Measurements from ENCODE around the gene LPIN3. TPM values are rescaled to one million over a fixed set of nuclear protein-coding genes. Genes with fewer than 3 reads are reported as not detected.

LPIN3 gene
- total and polyA plus RNA-seq, 2 experiments from 2014 or later: 18.1 to 22.4 TPM

- H2AFZ ChIP-seq: no peak overlapping the region
- H3K27me3 ChIP-seq: no peaks in the 10 kb centered on the region
- no peak overlapping the region for H3K27ac ChIP-seq
Observed at GRCh38 chr20:41334443-41335421, 5.9 kb upstream of the LPIN3 start.

GRCh38 chr20:41335591-41335990, 5.0 kb upstream of the LPIN3 start:
- peaks cover 5% of the 10 kb centered on the region for H3K4me1 ChIP-seq (ENCODE audit: insufficient read depth)
- H3K9me2 ChIP-seq (replicated peaks; ENCODE audit: insufficient read depth): no peaks in the 10 kb centered on the region
- no peaks in the 10 kb centered on the region for H3K36me3 ChIP-seq (replicated peaks; ENCODE audit: insufficient read depth, low read depth)
- 86% methylated on average over 1 of the region's 1 CpG for WGBS (ENCODE audit: low lambda C conversion rate, missing lambda C conversion rate)
- H4K20me1 ChIP-seq (ENCODE audit: insufficient read depth, poor library complexity, severe bottlenecking): no peaks in the 10 kb centered on the region
- H3K9me3 ChIP-seq (ENCODE audit: low read depth): no peaks in the 10 kb centered on the region
- H3K27me3 ChIP-seq: no peaks in the 10 kb centered on the region
- no peak overlapping the region for H3K27ac ChIP-seq
- H3K4me3 ChIP-seq: no peak overlapping the region
- H3K79me2 ChIP-seq: no peaks in the 10 kb centered on the region
- H3K4me2 ChIP-seq: no peak overlapping the region
- DNase-seq (ENCODE audit: low spot score): peak; percentile 2
- TF ChIP-seq EZH2phosphoT487 (IDR thresholded peaks at IDR 0.05; ENCODE audit: low read depth, severe bottlenecking, unreplicated experiment) (no peak), EZH2 (IDR thresholded peaks at IDR 0.05; ENCODE audit: borderline replicate concordance) (no peak), CTCF (IDR thresholded peaks at IDR 0.05; ENCODE audit: poor library complexity) (no peak)
- no peak overlapping the region for H2AFZ ChIP-seq

More at GRCh38 chr20:41334443-41335421, 5.9 kb upstream of the LPIN3 start:
- no peaks in the 10 kb centered on the region for H3K36me3 ChIP-seq (replicated peaks; ENCODE audit: insufficient read depth, low read depth)
- DNase-seq (ENCODE audit: low spot score): peak; percentile 3
- no peaks in the 10 kb centered on the region for H3K79me2 ChIP-seq
- peaks cover 5% of the 10 kb centered on the region for H3K4me1 ChIP-seq (ENCODE audit: insufficient read depth)
- WGBS (ENCODE audit: low lambda C conversion rate, missing lambda C conversion rate): 89% methylated on average over 15 of the region's 15 CpGs
- no peaks in the 10 kb centered on the region for H3K9me3 ChIP-seq (ENCODE audit: low read depth)
- no peaks in the 10 kb centered on the region for H3K9me2 ChIP-seq (replicated peaks; ENCODE audit: insufficient read depth)
- TF ChIP-seq CTCF (IDR thresholded peaks at IDR 0.05; ENCODE audit: poor library complexity) (no peak), EZH2phosphoT487 (IDR thresholded peaks at IDR 0.05; ENCODE audit: low read depth, severe bottlenecking, unreplicated experiment) (no peak), EZH2 (IDR thresholded peaks at IDR 0.05; ENCODE audit: borderline replicate concordance) (no peak)
- H3K4me3 ChIP-seq: no peak overlapping the region
- H3K4me2 ChIP-seq: no peak overlapping the region
- H4K20me1 ChIP-seq (ENCODE audit: insufficient read depth, poor library complexity, severe bottlenecking): no peaks in the 10 kb centered on the region

GRCh38 chr20:41336711-41337492, 3.7 kb upstream of the LPIN3 start:
- Histone ChIP-seq H3K79me2 (peaks cover 9% of the 10 kb centered on the region), H3K4me2 (no peak overlapping the region), H4K20me1 (ENCODE audit: insufficient read depth, poor library complexity, severe bottlenecking) (no peaks in the 10 kb centered on the region), H3K9me2 (replicated peaks; ENCODE audit: insufficient read depth) (no peaks in the 10 kb centered on the region), H3K27ac (no peak overlapping the region), H3K4me1 (ENCODE audit: insufficient read depth) (peaks cover 13% of the 10 kb centered on the region), H2AFZ (no peak overlapping the region), H3K9me3 (ENCODE audit: low read depth) (no peaks in the 10 kb centered on the region), H3K4me3 (no peak overlapping the region), H3K27me3 (no peaks in the 10 kb centered on the region), H3K36me3 (replicated peaks; ENCODE audit: insufficient read depth, low read depth) (no peaks in the 10 kb centered on the region)
- 92% methylated on average over 4 of the region's 4 CpGs for WGBS (ENCODE audit: low lambda C conversion rate, missing lambda C conversion rate)
- peak; percentile 1 for DNase-seq (ENCODE audit: low spot score)
- TF ChIP-seq CTCF (IDR thresholded peaks at IDR 0.05; ENCODE audit: poor library complexity) (no peak), EZH2phosphoT487 (IDR thresholded peaks at IDR 0.05; ENCODE audit: low read depth, severe bottlenecking, unreplicated experiment) (no peak), EZH2 (IDR thresholded peaks at IDR 0.05; ENCODE audit: borderline replicate concordance) (no peak)

Measured in hepatocyte (in vitro differentiated cells).